HepG2 (cell line): ENCODE data around the gene SPAG9. TPM values are rescaled to one million over a fixed set of nuclear protein-coding genes. Genes with fewer than 3 reads are reported as not detected.

Experiments
- CCDC6 ChIP-seq: sonication (generic); formaldehyde crosslinking; IDR thresholded peaks from 2 replicates; pipeline ENCODE4 v1.8.1; 2022; ENCODE audit warnings: mild to moderate bottlenecking, missing genetic modification reagents, moderate library complexity
- CENPBD1 ChIP-seq: sonication (generic); formaldehyde crosslinking; IDR thresholded peaks from 2 replicates; pipeline ENCODE4 v1.8.0; 2022; ENCODE audit warnings: missing genetic modification reagents, low read depth, mild to moderate bottlenecking, borderline replicate concordance
- JARID2 ChIP-seq: sonication (generic); formaldehyde crosslinking; IDR thresholded peaks from 2 replicates; pipeline ENCODE4 v1.8.1; 2023; ENCODE audit warnings: missing genetic modification reagents, inconsistent platforms; ENCODE audit not compliant: insufficient replicate concordance
- KDM4B ChIP-seq: sonication (generic); formaldehyde crosslinking; IDR thresholded peaks from 2 replicates; pipeline ENCODE4 v1.4.0; 2020; ENCODE audit warnings: missing genetic modification reagents
- MLLT10 ChIP-seq: sonication (generic); formaldehyde crosslinking; IDR thresholded peaks from 2 replicates; pipeline ENCODE4 v1.4.0; 2020; ENCODE audit warnings: missing genetic modification reagents
- TFDP1 ChIP-seq: IDR thresholded peaks from 2 replicates; pipeline ENCODE4 v1.6.1; 2016; ENCODE audit warnings: missing compliant biosample characterization, missing genetic modification reagents, borderline replicate concordance
- THAP9 ChIP-seq: sonication (generic); formaldehyde crosslinking; IDR thresholded peaks from 2 replicates; pipeline ENCODE4; 2020; ENCODE audit warnings: missing genetic modification reagents, mild to moderate bottlenecking, borderline replicate concordance
- ZFP82 ChIP-seq: sonication (generic); formaldehyde crosslinking; IDR thresholded peaks from 2 replicates; pipeline ENCODE4 v1.5.1; 2020; ENCODE audit warnings: mild to moderate bottlenecking, missing genetic modification reagents, borderline replicate concordance
- ZFP91 ChIP-seq: sonication (generic); formaldehyde crosslinking; IDR thresholded peaks from 2 replicates; pipeline ENCODE4 v1.9.0; 2022; ENCODE audit warnings: missing genetic modification reagents, mild to moderate bottlenecking, borderline replicate concordance
- ZNF225 ChIP-seq: sonication (generic); formaldehyde crosslinking; IDR thresholded peaks from 2 replicates; pipeline ENCODE4 v1.4.0; 2020; ENCODE audit warnings: mild to moderate bottlenecking, missing genetic modification reagents
- ZNF331 ChIP-seq: sonication (generic); formaldehyde crosslinking; IDR thresholded peaks from 2 replicates; pipeline ENCODE4 v1.4.0; 2020; ENCODE audit warnings: missing genetic modification reagents
- ZNF496 ChIP-seq: sonication (generic); formaldehyde crosslinking; IDR thresholded peaks from 2 replicates; pipeline ENCODE4 v1.8.1; 2023; ENCODE audit warnings: mild to moderate bottlenecking, moderate library complexity, missing genetic modification reagents; ENCODE audit not compliant: insufficient replicate concordance
- ZNF672 ChIP-seq: sonication (generic); formaldehyde crosslinking; IDR thresholded peaks from 2 replicates; pipeline ENCODE4 v1.8.1; 2022; ENCODE audit warnings: missing genetic modification reagents
- ZNF839 ChIP-seq: sonication (generic); formaldehyde crosslinking; IDR thresholded peaks from 2 replicates; pipeline ENCODE4 v1.4.0; 2020; ENCODE audit warnings: missing genetic modification reagents, mild to moderate bottlenecking, borderline replicate concordance
- ZSCAN25 ChIP-seq: sonication (generic); formaldehyde crosslinking; IDR thresholded peaks from 2 replicates; pipeline ENCODE4 v1.8.0; 2022; ENCODE audit warnings: mild to moderate bottlenecking, missing genetic modification reagents
- ZSCAN31 ChIP-seq: sonication (generic); formaldehyde crosslinking; IDR thresholded peaks from 2 replicates; pipeline ENCODE4 v1.5.0; 2020; ENCODE audit warnings: low read depth, mild to moderate bottlenecking, missing genetic modification reagents
- ZXDC ChIP-seq: sonication (generic); formaldehyde crosslinking; IDR thresholded peaks from 2 replicates; pipeline ENCODE4 v1.5.0; 2020; ENCODE audit warnings: mild to moderate bottlenecking, missing genetic modification reagents
- polyA plus RNA-seq, 8 experiments: library from polyadenylated mRNA; depleted of rRNA in 3 of 8; stranded (reverse) in 7 of 8; unstranded in 1 of 8; fragments of >200 nt; fragmentation: Illumina TruSeq in 4 of 8; extraction: Trizol in 4 of 8; gene quantifications; 2 replicates each; pipeline versions ENCODE4 v1.2.1 to v1.2.3, GENCODE V29; 2011 to 2016; ENCODE audit warnings: low read depth in 4 of 8, missing spikeins in 1 of 8, mixed read lengths in 1 of 8; ENCODE audit not compliant: insufficient read depth in 1 of 8
- total RNA-seq, 5 experiments: library from RNA; depleted of rRNA; stranded (reverse); fragments of >200 nt; fragmentation: Illumina TruSeq; extraction: Trizol; gene quantifications; 2 replicates each; pipeline ENCODE4 v1.2.3, GENCODE V29; 2016; ENCODE audit warnings: low read depth in 1 of 5
- TF ChIP-seq, protein P1 (sequence below): sonication (generic); formaldehyde crosslinking; IDR thresholded peaks from 2 replicates; pipeline ENCODE4 v1.5.1; 2020; ENCODE audit warnings: missing genetic modification reagents, mild to moderate bottlenecking, borderline replicate concordance

Gene SPAG9
- total and polyA plus RNA-seq, 2 of the 13 experiments (the other 11 are each of a cell fraction or from before 2014, with no cell fraction given), result 43.2 to 78.6 TPM

DNA sequence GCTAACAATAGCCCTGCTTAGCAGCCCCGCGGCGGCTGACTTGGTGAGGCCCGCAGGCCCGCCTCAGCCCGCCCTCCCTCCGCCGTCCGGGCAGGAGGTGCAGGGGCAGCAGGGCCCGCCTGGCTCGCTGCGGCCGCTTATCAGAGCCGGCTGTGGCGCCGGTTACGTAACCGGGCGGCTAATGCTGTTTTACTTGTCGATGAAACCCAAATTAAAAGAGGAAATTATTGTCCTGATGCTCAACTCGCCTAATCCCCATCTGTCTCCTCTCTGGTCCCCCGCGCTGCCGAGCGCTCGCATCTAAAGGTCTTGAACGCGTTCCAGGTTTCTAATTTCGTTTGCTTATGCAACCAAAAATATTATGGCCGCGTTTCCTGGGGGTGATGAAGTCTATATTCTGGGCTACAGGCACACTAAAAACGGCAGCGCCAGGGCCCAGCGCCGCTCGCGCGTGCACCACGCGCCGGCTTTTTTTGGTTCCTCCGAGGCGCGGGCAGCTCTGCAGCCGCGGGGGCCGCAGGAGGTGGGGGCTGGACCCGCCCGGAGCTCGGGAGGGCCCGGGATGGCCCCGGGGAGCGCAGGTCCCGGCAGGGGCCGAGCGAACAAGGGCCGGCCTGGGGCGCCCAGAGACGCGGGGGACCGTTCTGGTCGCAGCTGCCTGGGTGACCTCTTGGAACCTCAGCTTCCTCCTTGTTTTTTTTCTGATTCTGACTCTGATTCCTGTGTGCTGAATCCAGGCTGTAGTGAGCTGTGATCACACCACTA, 189.3 kb downstream of the SPAG9 start (continued):
- TF ChIP-seq TFDP1 (CRISPR knock-in tag) (peak; percentile 47; the same call in 1 of the 2 replicates), CCDC6 (CRISPR knock-in tag) (peak; percentile 92), ZFP82 (CRISPR knock-in tag) (no peak), ZNF672 (no peak), ZNF225 (CRISPR knock-in tag) (peak; percentile 15; the same call in 1 of the 2 replicates), KDM4B (CRISPR knock-in tag) (0 out of 2 replicates have a peak, but pooled peaks have one; percentile 5), JARID2 (CRISPR knock-in tag) (peak; percentile 75), THAP9 (CRISPR knock-in tag) (no peak), CENPBD1 (CRISPR knock-in tag) (0 out of 2 replicates have a peak, but pooled peaks have one; percentile 36), ZXDC (CRISPR knock-in tag) (peak; percentile 83), ZSCAN25 (CRISPR knock-in tag) (peak; percentile 92), MLLT10 (CRISPR knock-in tag) (no peak), ZNF331 (CRISPR knock-in tag) (no peak; the same call in none of the 2 replicates), ZNF496 (CRISPR knock-in tag) (no peak), ZNF839 (CRISPR knock-in tag) (no peak), ZSCAN31 (CRISPR knock-in tag) (no peak; the same call in none of the 2 replicates), ZFP91 (CRISPR knock-in tag) (peak; percentile 89; the same call in 1 of the 2 replicates)
- TF ChIP-seq, protein P1, sequence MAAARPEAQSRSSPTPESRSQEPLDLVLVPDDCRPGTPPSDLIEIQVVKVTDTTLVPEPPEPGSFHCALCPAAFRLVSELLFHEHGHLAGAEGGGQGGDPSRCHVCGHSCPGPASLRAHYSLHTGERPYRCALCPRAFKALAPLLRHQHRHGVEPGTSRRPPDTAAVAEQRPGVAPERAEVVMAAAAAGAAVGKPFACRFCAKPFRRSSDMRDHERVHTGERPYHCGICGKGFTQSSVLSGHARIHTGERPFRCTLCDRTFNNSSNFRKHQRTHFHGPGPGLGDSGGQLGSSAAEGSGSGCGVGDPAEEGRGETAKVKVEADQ (CRISPR knock-in tag), result peak; percentile 34; the same call in 1 of the 2 replicates
